Psoas muscle (tissue), 8 donors: Measurements from ENCODE around the gene AUTS2. TPM values are rescaled to one million over a fixed set of nuclear protein-coding genes. Genes with fewer than 3 reads are reported as not detected.

ENCODE experiments used
- ATAC-seq, 4 donors: fragments of 200-7000 bp; cut with Tn5 transposase; one replicate each; pipeline ENCODE4 v1.9.1; 2020; ENCODE audit warnings: moderate library complexity in 3 of 4, mild to moderate bottlenecking in 2 of 4
- DNase-seq, 2 donors: peaks; one replicate each; pipeline ENCODE4 v3.0.0-alpha.2; 2020
- H3K27ac ChIP-seq: fragments of 200-600 bp; one replicate; pipeline ENCODE4 v1.8.0; 2022
- H3K27me3 ChIP-seq, 3 donors: fragments of 200-600 bp in 1 of 3; one replicate each; pipeline versions ENCODE4 v1.6.1 to v1.8.0; 2013 to 2022; ENCODE audit warnings: low read length in 2 of 3, mild to moderate bottlenecking in 2 of 3, moderate library complexity in 1 of 3; ENCODE audit not compliant: insufficient read depth in 3 of 3
- H3K36me3 ChIP-seq, 2 donors: fragments of 200-600 bp in 1 of 2; one replicate each; pipeline versions ENCODE4 v1.6.1 to v1.8.0; 2013 to 2022; ENCODE audit warnings: low read depth in 1 of 2, mild to moderate bottlenecking in 1 of 2, moderate library complexity in 1 of 2; ENCODE audit not compliant: insufficient read depth in 1 of 2
- H3K4me1 ChIP-seq: fragments of 200-600 bp; one replicate; pipeline ENCODE4 v1.8.0; 2022
- H3K4me3 ChIP-seq: fragments of 200-600 bp; one replicate; pipeline ENCODE4 v1.8.0; 2022; ENCODE audit warnings: mild to moderate bottlenecking
- H3K9me3 ChIP-seq: fragments of 200-600 bp; one replicate; pipeline ENCODE4 v1.8.0; 2022
- WGBS, 3 donors: extraction: QIAGEN DNeasy Blood & Tissue Kit; methylation state at CpG; one replicate each; pipeline versions ENCODE4 v1.1.6 to v1.1.7; 2013; 5-methylcytosine and 5-hydroxymethylcytosine counted together
- intact Hi-C, 2 donors: fragments of 100-400 bp; cut with DNase I; formaldehyde crosslinking; loops; one replicate each; pipeline versions ENCODE4 v1.11.0 to v1.14.2; 2022
- polyA plus RNA-seq, 3 donors: library from polyadenylated mRNA; stranded (reverse); fragments of 200-250 nt; gene quantifications; one replicate each; pipeline ENCODE4 v1.2.3, GENCODE V29; 2013
- total RNA-seq, 4 donors: library from RNA; stranded (reverse); fragmentation: NEBNext Ultra II Directional in 2 of 4; extraction: Animal tissue kit (Norgen Biotek cat#: 25700) in 2 of 4; gene quantifications; one replicate each; pipeline versions ENCODE4 v1.2.1 to v1.2.4, GENCODE V29; 2021 to 2023
- TF ChIP-seq, protein P1 (sequence below): fragments of 200-600 bp; IDR thresholded peaks from one replicate; pipeline ENCODE4 v1.8.0; 2022; ENCODE audit warnings: antibody characterized with exemption
- donor health status: healthy with polysubstance abuse.
- donor health status: DM: no; HTN: no; CAD: no; lungs with moderate emphysema.
- donor health status: Bipolar disorder and iron deficiency.
- donor health status: healthy.
- donor health status: DM: yes; HTN: yes; CAD: no.
- donor health status: DM: no; HTN: no; CAD: no.
- donor health status: DM: no; HTN: no; CAD: no.
- donor health status: DM: yes; HTN: yes; CAD: no.

The AUTS2 gene
- total and polyA plus RNA-seq, 7 donors, result 5.0 to 33.5 (median 14.3) TPM

- Histone ChIP-seq H3K9me3 (no peaks in the 10 kb centered on the region), H3K27me3 (no peaks in the 10 kb centered on the region), H3K36me3 (no peaks in the 10 kb centered on the region), H3K4me3 (no peak overlapping the region), H3K4me1 (no peaks in the 10 kb centered on the region), H3K27ac (no peak overlapping the region)
- ATAC-seq, result no peak
- intact Hi-C loops, result no loop called here
- TF ChIP-seq, protein P1, sequence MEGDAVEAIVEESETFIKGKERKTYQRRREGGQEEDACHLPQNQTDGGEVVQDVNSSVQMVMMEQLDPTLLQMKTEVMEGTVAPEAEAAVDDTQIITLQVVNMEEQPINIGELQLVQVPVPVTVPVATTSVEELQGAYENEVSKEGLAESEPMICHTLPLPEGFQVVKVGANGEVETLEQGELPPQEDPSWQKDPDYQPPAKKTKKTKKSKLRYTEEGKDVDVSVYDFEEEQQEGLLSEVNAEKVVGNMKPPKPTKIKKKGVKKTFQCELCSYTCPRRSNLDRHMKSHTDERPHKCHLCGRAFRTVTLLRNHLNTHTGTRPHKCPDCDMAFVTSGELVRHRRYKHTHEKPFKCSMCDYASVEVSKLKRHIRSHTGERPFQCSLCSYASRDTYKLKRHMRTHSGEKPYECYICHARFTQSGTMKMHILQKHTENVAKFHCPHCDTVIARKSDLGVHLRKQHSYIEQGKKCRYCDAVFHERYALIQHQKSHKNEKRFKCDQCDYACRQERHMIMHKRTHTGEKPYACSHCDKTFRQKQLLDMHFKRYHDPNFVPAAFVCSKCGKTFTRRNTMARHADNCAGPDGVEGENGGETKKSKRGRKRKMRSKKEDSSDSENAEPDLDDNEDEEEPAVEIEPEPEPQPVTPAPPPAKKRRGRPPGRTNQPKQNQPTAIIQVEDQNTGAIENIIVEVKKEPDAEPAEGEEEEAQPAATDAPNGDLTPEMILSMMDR, result no peak
- WGBS, 3 donors, result 77 to 100% (median 87%) methylated on average over 1 of the region's 1 CpG
- no peak for DNase-seq
Observed at GRCh38 chr7:70607759-70608158, 1009.5 kb downstream of the AUTS2 start.

GRCh38 chr7:70608229-70608628 lies 1010.0 kb downstream of the AUTS2 start:
- Histone ChIP-seq H3K9me3 (no peaks in the 10 kb centered on the region), H3K27ac (no peak overlapping the region), H3K27me3 (no peaks in the 10 kb centered on the region), H3K36me3 (no peaks in the 10 kb centered on the region), H3K4me1 (no peaks in the 10 kb centered on the region), H3K4me3 (no peak overlapping the region)
- no peak for DNase-seq
- no peak for ATAC-seq
- WGBS, 3 donors, result 83 to 88% (median 83%) methylated on average over 3 of the region's 3 CpGs
- intact Hi-C loops, result no loop called here
- TF ChIP-seq, protein P1, result no peak

- WGBS, 3 donors, result 98 to 99% (median 99%) methylated on average over 5 of the region's 5 CpGs
- no peak for ATAC-seq
- TF ChIP-seq, protein P1, result no peak
- no peak for DNase-seq
- H3K27ac ChIP-seq, result no peak overlapping the region
- intact Hi-C loops, result no loop called here
- H3K4me3 ChIP-seq, result no peak overlapping the region
- no peaks in the 10 kb centered on the region for H3K27me3 ChIP-seq
- no peaks in the 10 kb centered on the region for H3K9me3 ChIP-seq
- no peaks in the 10 kb centered on the region for H3K36me3 ChIP-seq
- H3K4me1 ChIP-seq, result peaks cover 13% of the 10 kb centered on the region
Observed at GRCh38 chr7:70612811-70613210, 1014.5 kb downstream of the AUTS2 start.

DNA sequence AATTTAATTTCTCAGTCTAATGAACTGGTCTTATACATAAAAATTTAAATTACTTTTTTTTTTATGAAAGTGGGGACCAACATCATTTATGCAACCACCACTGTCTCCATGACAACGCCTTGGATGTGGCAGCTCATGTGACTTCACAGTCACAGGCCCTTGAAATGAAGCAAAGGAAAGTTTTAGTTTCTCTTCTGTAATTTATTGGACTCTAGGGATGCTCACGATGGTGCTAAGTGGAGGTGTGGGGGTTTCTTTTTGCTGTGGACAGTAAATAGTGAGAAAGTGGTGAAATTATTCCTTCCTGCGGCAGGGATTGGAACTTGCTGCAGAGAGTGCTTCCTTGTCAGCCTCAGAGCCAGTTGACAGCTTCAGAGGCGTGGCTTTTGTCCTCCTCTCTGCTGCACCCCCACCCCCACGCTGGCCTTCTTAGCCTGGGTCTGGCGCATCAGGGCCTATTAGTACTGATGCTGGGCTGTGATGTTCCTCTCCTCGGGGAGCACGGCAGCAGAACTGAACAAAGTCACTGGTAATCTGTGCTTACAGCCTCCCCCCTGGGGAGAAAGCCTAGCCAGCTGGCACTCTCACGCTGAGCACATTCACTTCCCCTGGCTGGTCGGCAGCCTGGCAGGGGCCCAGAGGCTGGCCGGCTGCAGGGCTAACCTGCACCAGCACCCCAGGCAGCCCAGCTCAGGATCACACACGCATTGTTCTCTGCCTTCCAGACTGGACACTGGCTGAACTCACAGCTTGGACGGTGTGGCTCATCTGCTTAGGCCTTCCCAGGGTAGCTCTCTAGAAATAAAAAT lies 1016.2 kb downstream of the AUTS2 start:
- no peaks in the 10 kb centered on the region for H3K9me3 ChIP-seq
- WGBS, 3 donors, result 10 to 13% (median 11%) methylated on average over 12 to 13 of the region's 13 CpGs
- no peaks in the 10 kb centered on the region for H3K36me3 ChIP-seq
- peak; percentile 86 to 98 (median 94) for ATAC-seq
- H3K27me3 ChIP-seq, result no peaks in the 10 kb centered on the region
- H3K4me1 ChIP-seq, result peaks cover 13% of the 10 kb centered on the region
- intact Hi-C loops, result no loop called here
- H3K27ac ChIP-seq, result no peak overlapping the region
- TF ChIP-seq, protein P1, result no peak
- peak overlapping the region; percentile 15 for H3K4me3 ChIP-seq
- peak; percentile 80 to 92 for DNase-seq
